Retinal pigment epithelial cell (primary cell): ENCODE measurements around the gene TFEB.

Source experiments
- DNase-seq: peaks from one replicate; pipeline ENCODE4 v3.0.0-alpha.2; 2010; ENCODE audit warnings: low read depth
- H3K4me3 ChIP-seq: 2 replicates; pipeline ENCODE4 v1.5.1; 2011; ENCODE audit warnings: mild to moderate bottlenecking, low read length, control low read depth, moderate library complexity
- CTCF ChIP-seq: conservative IDR thresholded peaks from 2 replicates; pipeline ENCODE4 v1.5.1; 2011; ENCODE audit warnings: low read depth, low read length, control low read depth, inconsistent platforms

TFEB gene

GRCh38 chr6:41724586-41725501 is 10.6 kb downstream of the TFEB start:
- H3K4me3 ChIP-seq, result no peak overlapping the region
- no peak for TF ChIP-seq CTCF
- DNase-seq, result no peak

GRCh38 chr6:41724228-41724580 is 11.2 kb downstream of the TFEB start:
- TF ChIP-seq CTCF, result no peak
- no peak overlapping the region for H3K4me3 ChIP-seq
- DNase-seq, result no peak

GRCh38 chr6:41723530-41724227 is 11.7 kb downstream of the TFEB start:
- DNase-seq, result peak; percentile 65
- H3K4me3 ChIP-seq, result no peak overlapping the region
- no peak for TF ChIP-seq CTCF

- DNase-seq, result no peak
- H3K4me3 ChIP-seq, result no peak overlapping the region
- TF ChIP-seq CTCF, result no peak
Observed at GRCh38 chr6:41722969-41723529, 12.4 kb downstream of the TFEB start.

- no peak overlapping the region for H3K4me3 ChIP-seq
- no peak for DNase-seq
- no peak for TF ChIP-seq CTCF
Observed at GRCh38 chr6:41721414-41721813, 14.0 kb downstream of the TFEB start.

- H3K4me3 ChIP-seq, result no peak overlapping the region
- no peak for DNase-seq
- TF ChIP-seq CTCF, result no peak
Observed at GRCh38 chr6:41720783-41721182, 14.6 kb downstream of the TFEB start.
